Measurements from ENCODE around the gene ASIC4.

ASIC4 gene

GRCh38 chr2:219482674-219483405 lies 31.4 kb upstream of the ASIC4 start:
- DNase-seq, result no peak

- no peak for DNase-seq
Measured at GRCh38 chr2:219483451-219484342, 30.6 kb upstream of the ASIC4 start.

GRCh38 chr2:219484343-219485200 lies 29.7 kb upstream of the ASIC4 start:
- DNase-seq, result no peak

- no peak for DNase-seq
Measured at GRCh38 chr2:219485201-219485580, 29.1 kb upstream of the ASIC4 start.

- no peak for DNase-seq
Measured at GRCh38 chr2:219486380-219486959, 27.8 kb upstream of the ASIC4 start.

GRCh38 chr2:219488149-219488843 lies 26.0 kb upstream of the ASIC4 start:
- no peak for DNase-seq

- DNase-seq, result no peak
Measured at GRCh38 chr2:219488844-219489194, 25.5 kb upstream of the ASIC4 start.

- no peak for DNase-seq
Measured at GRCh38 chr2:219489315-219489714, 25.0 kb upstream of the ASIC4 start.

- DNase-seq, result no peak
Measured at GRCh38 chr2:219490186-219490585, 24.1 kb upstream of the ASIC4 start.

GRCh38 chr2:219490600-219491130 lies 23.6 kb upstream of the ASIC4 start:
- DNase-seq, result no peak

GRCh38 chr2:219491278-219491963 lies 22.9 kb upstream of the ASIC4 start:
- no peak for DNase-seq

- no peak for DNase-seq
Measured at GRCh38 chr2:219492575-219492974, 21.7 kb upstream of the ASIC4 start.

GRCh38 chr2:219493086-219493485 lies 21.2 kb upstream of the ASIC4 start:
- DNase-seq, result no peak

- no peak for DNase-seq
Measured at GRCh38 chr2:219494952-219495530, 19.2 kb upstream of the ASIC4 start.

GRCh38 chr2:219495531-219496122 lies 18.7 kb upstream of the ASIC4 start:
- DNase-seq, result peak; percentile 45 to 53

- no peak for DNase-seq
Measured at GRCh38 chr2:219496247-219496824, 17.9 kb upstream of the ASIC4 start.

- no peak for DNase-seq
Measured at GRCh38 chr2:219496825-219497494, 17.3 kb upstream of the ASIC4 start.

GRCh38 chr2:219497495-219498279 lies 16.6 kb upstream of the ASIC4 start:
- no peak for DNase-seq

Measured in activated CD4-positive, alpha-beta T cell treated with anti-CD3 and anti-CD28 coated beads, Interleukin-2, amount 50 U/mL, for 4 hours (primary cell).